Cortex of kidney (tissue), 1 donor: ENCODE results near the gene GPC6.
"Not testable (repeated sequence)": the region's sequence is repeated elsewhere in the genome, so short reads cannot be mapped to it uniquely, and the experiment has no call there.

Source experiments
- DNase-seq: peaks from one replicate; lab custom pipeline; 2025; lab: John Stamatoyannopoulos, UW

The GPC6 gene

GRCh38 chr13:94325650-94326049, 1099.0 kb downstream of the GPC6 start:
- DNase-seq: no peak

GRCh38 chr13:94327318-94327717, 1100.7 kb downstream of the GPC6 start:
- DNase-seq: no peak

- no peak for DNase-seq
Measured at GRCh38 chr13:94328381-94329041, 1101.9 kb downstream of the GPC6 start.

- DNase-seq: no peak
Measured at GRCh38 chr13:94329277-94329676, 1102.7 kb downstream of the GPC6 start.

- DNase-seq: no peak
Measured at GRCh38 chr13:94329754-94330551, 1103.3 kb downstream of the GPC6 start.

- DNase-seq: no peak
Measured at GRCh38 chr13:94330552-94331071, 1104.0 kb downstream of the GPC6 start.

- DNase-seq: no peak
Measured at GRCh38 chr13:94331281-94331680, 1104.7 kb downstream of the GPC6 start.

GRCh38 chr13:94332359-94333096, 1105.9 kb downstream of the GPC6 start:
- DNase-seq: no peak

- no peak for DNase-seq
Measured at GRCh38 chr13:94333131-94333820, 1106.7 kb downstream of the GPC6 start.

GRCh38 chr13:94335761-94336526, 1109.3 kb downstream of the GPC6 start:
- no peak for DNase-seq

- no peak for DNase-seq
Measured at GRCh38 chr13:94339116-94339687, 1112.6 kb downstream of the GPC6 start.

GRCh38 chr13:94342436-94343242, 1116.0 kb downstream of the GPC6 start:
- no peak for DNase-seq

GRCh38 chr13:94343243-94343585, 1116.6 kb downstream of the GPC6 start:
- DNase-seq: no peak

GRCh38 chr13:94343687-94344086, 1117.1 kb downstream of the GPC6 start:
- DNase-seq: not testable (repeated sequence)

- no peak for DNase-seq
Measured at GRCh38 chr13:94344126-94344818, 1117.7 kb downstream of the GPC6 start.

GRCh38 chr13:94345374-94346195, 1119.0 kb downstream of the GPC6 start:
- DNase-seq: no peak

- DNase-seq: no peak
Measured at GRCh38 chr13:94346261-94347019, 1119.8 kb downstream of the GPC6 start.
